Activated naive CD8-positive, alpha-beta T cell treated with anti-CD3 and anti-CD28 coated beads, Interleukin-2, amount 50 U/mL, for 16 hours (primary cell): ENCODE results near the gene GALNT9.
"Not testable (repeated sequence)": the region's sequence is repeated elsewhere in the genome, so short reads cannot be mapped to it uniquely, and the experiment has no call there.

ENCODE experiments used
- DNase-seq: peaks from one replicate; pipeline ENCODE4 v3.0.0-alpha.2; 2020; ENCODE audit warnings: low read depth, low spot score

GALNT9 gene

DNA sequence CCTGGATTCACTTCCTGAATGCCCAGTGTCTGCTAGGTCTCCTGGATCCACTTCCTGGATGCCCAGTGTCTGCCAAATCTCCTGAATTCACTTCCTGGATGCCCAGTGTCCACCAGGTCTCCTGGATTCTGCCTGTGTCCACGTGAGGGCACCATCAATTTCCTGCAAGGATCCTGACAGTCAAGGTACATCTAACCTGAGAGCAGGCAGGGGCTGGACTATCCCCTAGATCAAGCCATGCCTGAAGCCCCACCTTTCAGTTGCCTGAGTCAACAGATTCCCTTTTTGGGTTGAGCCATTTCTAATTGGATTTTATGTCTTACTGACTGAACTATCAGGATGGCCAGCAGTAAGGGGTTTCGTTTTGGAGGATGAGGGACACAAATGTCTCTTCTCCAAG is 49.5 kb downstream of the GALNT9 start:
- DNase-seq = no peak

DNA sequence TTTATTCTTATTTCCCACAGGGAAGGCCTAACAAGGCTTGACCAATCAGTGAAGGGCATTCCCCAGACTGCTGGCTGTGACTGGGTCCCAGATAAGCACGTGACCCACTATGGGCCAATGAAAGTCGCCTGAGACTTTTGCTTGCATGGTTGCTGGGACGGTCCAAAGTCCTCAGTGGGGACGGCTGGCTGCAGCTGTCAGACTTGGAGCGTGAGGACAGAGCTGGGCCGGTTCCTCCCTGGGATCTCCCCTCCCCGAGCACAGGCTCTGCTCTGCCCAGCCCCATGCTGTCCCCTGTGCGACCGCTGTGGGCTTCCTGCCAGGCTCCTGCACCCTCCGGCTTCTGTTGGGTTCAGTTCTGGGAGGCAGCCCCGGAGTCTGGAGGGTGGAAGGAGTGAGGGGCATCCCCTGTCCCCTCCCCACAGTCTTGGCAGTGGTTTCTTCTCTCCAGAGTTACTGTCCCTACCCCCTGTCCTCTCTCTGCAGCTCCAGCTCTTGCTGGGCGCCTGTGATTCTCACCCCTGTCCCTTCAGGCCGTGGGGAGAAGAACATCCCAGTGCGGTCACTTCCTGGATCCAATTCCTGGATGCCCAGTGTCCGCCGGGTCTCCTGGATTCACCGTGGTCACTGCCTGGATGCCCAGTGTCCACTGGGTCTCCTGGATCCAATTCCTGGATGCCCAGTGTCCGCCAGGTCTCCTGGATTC is 50.1 kb downstream of the GALNT9 start:
- DNase-seq = no peak

- DNase-seq = no peak
Measured at GRCh38 chr12:132278401-132279183, 50.8 kb downstream of the GALNT9 start.

DNA sequence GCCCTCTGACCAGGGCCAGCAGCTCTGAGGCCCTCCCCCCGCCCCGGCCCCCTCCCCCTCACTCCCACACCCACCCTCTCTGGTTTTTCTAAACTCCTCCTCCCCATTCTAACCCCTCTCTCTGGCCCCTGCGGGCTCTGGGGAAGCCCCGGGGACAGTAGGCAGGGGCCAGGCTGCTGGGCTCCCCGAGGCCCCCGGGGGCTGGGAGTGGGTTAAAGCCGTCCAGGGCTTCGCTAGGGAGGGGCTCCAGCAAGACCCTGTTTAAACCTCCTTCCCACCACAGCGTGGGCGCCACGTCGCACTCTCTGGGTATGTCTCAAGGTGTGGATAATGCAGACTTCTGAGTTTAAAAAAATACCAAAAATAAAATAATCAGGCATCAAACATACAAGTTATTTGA is 51.4 kb downstream of the GALNT9 start:
- no peak for DNase-seq

DNA sequence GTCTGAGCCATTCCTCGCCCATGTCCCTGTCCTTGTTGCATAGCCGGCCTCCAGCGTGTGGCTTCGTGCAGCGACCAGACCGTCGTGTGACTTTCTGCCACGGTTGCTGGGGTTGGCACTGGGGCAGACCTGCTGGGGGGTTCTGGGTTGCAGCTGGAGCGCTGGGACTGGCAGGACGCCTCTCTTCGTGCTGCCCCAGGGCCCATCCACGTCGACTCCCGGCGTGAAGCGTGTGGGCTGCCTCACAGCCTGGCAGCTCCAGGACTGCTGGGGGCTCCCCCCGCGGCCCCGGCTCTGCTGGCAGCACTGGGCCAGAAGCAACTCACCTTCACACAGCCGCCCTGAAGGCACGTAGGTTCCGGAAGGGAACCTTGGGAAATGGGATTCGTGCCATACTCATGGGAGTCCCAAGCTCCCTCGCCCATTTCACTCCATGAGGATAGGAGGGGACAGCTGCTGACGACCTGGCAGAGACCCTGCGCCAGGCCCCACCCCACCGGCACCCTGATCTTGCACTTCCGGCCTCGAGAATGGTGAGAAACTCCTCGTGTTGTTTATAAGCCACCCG is 51.9 kb downstream of the GALNT9 start:
- DNase-seq = no peak

DNA sequence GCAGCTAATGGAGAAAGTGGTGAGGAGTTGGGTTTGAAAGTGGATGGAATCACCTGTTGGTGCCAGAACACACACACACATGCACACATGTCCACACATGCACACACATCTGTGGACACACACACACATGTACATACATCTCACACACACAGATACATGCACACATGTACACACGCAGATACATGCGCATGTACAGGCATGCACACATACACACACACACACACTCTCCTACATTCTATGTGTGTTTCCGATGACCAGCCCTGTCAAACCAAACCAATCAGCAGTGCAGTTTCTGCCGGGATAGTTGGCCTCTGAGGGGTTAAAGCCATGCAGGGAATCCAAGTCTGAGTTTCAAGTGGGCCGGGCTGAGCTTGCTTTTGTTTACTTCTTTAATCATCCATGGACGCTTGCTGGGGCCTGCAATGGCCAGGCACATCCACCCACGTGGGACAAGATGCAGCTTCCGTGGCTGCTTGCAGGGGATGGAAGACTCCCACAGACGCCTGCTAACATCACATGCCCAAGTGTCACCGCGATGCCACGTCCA is 52.5 kb downstream of the GALNT9 start:
- no peak for DNase-seq

- no peak for DNase-seq
Measured at GRCh38 chr12:132276066-132276826, 53.1 kb downstream of the GALNT9 start.

- DNase-seq = no peak
Measured at GRCh38 chr12:132275631-132276030, 53.8 kb downstream of the GALNT9 start.

- DNase-seq = no peak
Measured at GRCh38 chr12:132275110-132275531, 54.3 kb downstream of the GALNT9 start.

- no peak for DNase-seq
Measured at GRCh38 chr12:132273992-132274334, 55.4 kb downstream of the GALNT9 start.

DNA sequence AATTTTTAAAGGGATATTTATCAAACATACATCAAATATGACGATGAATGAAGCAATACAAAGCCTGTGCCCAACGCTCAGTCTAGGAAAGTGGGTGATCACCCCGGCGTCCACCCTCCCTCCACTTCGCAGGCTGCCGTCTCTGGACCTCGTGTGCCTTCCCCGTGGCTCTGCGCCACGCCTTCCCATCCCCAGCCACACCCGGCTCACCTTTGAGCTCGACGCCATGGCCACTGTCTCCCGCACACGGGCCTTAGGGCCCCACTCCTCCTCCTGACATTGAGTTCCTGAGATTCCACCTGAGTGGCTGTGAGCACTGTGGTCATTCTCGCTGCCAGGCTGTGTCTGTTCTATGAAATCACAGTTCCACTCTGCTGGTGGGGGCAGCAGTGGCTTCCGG is 56.7 kb downstream of the GALNT9 start:
- no peak for DNase-seq

GRCh38 chr12:132271755-132272092 is 57.7 kb downstream of the GALNT9 start:
- no peak for DNase-seq

- no peak for DNase-seq
Measured at GRCh38 chr12:132270969-132271754, 58.2 kb downstream of the GALNT9 start.

DNA sequence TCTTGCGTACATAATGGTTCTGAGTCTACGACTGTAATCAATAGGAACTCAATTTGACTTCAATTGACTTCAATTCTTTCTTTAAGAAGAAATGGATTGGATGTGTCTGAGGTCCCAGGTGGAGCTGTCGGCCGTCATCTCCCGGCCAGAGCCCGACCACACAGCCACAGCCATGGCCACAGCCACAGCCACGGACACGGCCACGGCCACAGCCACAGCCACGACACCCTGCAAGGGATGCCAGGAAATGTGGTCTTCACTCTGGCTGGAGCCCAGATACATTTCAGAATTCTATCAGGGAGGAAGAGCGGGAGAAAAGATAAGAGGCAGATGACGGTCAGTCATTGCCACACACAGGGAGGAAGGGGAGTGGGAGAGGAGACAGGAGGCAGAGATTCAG is 58.9 kb downstream of the GALNT9 start:
- DNase-seq = no peak

DNA sequence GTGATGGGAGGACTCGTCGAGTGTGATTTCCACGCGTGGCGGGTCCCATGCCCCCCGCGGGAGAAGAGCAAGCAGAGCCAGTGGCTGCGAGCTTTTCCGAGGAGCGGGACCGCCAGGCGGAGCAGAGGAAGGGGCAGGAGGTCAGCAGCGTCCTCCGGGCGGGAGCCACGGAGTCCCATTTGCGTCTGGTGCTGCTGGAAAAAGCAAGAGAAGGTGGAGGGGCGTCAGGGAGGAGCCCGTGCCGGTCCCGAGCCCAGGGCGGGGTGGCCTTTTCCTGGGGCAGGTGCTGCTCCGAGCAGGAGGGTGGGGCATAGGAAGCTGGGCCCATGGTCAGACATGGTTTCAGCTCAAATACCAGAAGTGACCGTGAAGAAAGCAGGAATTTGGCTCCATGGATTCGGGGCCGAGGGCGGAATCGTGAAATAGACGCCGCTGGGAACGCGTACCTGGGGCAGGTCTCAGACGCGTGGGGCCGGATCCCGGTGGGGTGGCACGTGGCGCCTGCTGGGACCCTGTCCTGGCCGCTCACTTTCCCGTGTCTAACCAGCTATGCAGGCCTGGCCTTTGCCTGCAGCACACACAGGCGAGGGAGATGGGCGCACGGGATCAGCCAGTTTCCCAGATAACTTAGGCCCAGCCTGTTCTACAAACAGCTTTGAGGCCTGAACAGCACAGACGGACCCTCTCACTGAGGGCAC is 60.0 kb downstream of the GALNT9 start:
- DNase-seq = no peak

DNA sequence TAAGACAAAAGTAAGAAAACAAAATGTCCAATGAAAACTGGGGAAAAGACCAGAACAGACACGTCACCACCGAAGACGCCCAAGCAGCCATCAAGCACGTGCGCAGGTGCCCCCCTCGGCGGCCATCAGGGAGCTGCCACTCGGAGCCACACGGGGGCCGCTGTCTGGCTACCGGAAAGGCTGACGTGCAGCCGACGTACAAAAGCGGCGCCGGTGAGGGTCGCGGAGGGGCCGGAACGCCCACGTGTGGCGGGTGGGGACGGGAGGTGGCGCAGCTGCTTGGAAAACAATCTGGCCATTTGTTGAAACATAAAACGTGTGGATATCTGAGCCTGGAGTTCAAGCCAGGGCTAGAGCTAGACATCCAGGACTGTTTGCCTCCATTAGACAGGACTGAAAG is 60.7 kb downstream of the GALNT9 start:
- no peak for DNase-seq

- no peak for DNase-seq
Measured at GRCh38 chr12:132267873-132268272, 61.5 kb downstream of the GALNT9 start.

- DNase-seq = no peak
Measured at GRCh38 chr12:132266802-132267201, 62.6 kb downstream of the GALNT9 start.

DNA sequence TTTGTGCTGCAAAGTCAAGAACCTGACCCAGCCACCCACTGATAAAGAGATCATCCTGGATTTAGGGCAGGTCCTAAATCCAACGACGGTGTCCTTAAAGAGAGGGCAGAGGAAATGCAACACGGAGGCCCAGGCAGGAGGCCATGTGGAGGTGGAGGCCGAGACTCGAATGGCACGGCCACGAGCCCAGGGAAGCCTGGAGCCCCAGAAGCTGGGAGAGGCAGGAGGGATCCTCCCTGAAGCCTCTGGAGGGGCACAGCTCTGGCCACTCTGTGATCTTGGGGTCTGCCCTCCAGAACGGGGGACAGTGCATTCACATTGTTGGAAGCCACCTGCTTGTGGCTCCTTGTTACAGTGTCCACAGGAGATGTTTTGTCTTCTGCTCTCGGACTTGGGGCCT is 63.0 kb downstream of the GALNT9 start:
- DNase-seq = no peak

DNA sequence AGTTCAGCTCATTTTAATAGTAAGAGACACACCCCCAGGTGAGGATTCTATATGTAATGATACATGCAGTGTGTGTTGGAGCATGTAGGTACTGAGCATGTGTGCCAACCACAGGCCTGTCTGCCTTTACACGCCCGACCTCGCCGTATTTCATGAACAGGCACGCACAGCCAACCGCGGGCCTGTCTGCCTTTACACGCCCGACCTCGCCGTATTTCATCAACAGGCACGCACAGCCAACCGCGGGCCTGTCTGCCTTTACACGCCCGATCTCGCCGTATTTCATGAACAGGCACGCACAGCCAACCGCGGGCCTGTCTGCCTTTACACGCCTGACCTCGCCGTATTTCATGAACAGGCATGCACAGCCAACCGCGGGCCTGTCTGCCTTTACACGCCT is 63.6 kb downstream of the GALNT9 start:
- DNase-seq = not testable (repeated sequence)
